Lower leg skin (tissue), 3 donors: Measurements from ENCODE around the gene AMELY.
"Not testable (repeated sequence)": the region's sequence is repeated elsewhere in the genome, so short reads cannot be mapped to it uniquely, and the experiment has no call there.

Source experiments
- POLR2A ChIP-seq, 2 donors: fragments of 450-650 bp; IDR thresholded peaks; one replicate each; pipeline ENCODE4 v1.6.1; 2016 to 2017; ENCODE audit warnings: antibody characterized with exemption in 2 of 2, mild to moderate bottlenecking in 1 of 2, moderate library complexity in 1 of 2
- TF ChIP-seq, protein P1 (sequence below), 3 donors: fragments of 450-650 bp; IDR thresholded peaks; one replicate each; pipeline ENCODE4 v1.5.1; 2016; ENCODE audit warnings: antibody characterized with exemption in 3 of 3, mild to moderate bottlenecking in 3 of 3, moderate library complexity in 2 of 3

DNA sequence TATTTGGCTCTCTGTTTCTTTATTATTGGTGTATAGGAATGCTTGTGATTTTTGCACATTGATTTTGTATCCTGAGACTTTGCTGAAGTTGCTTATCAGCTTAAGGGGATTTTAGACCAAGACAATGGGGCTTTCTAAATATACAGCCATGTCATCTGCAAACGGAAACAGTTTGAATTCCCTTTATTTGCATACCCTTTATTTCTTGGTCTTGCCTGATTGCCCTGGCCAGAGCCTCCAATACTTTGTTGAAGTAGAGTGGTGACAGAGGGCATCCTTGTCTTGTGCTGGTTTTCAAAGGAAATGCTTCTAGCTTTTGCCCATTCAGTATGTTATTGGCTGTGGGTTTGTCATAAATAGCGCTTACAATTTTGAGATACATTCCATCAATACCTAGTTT is 68.9 kb downstream of the AMELY start:
- TF ChIP-seq, protein P1, sequence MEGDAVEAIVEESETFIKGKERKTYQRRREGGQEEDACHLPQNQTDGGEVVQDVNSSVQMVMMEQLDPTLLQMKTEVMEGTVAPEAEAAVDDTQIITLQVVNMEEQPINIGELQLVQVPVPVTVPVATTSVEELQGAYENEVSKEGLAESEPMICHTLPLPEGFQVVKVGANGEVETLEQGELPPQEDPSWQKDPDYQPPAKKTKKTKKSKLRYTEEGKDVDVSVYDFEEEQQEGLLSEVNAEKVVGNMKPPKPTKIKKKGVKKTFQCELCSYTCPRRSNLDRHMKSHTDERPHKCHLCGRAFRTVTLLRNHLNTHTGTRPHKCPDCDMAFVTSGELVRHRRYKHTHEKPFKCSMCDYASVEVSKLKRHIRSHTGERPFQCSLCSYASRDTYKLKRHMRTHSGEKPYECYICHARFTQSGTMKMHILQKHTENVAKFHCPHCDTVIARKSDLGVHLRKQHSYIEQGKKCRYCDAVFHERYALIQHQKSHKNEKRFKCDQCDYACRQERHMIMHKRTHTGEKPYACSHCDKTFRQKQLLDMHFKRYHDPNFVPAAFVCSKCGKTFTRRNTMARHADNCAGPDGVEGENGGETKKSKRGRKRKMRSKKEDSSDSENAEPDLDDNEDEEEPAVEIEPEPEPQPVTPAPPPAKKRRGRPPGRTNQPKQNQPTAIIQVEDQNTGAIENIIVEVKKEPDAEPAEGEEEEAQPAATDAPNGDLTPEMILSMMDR (IDR thresholded peaks at IDR 0.05) = not testable (repeated sequence)
- not testable (repeated sequence) for TF ChIP-seq POLR2A (IDR thresholded peaks at IDR 0.05)
